Right lobe of liver (tissue), 6 donors: ENCODE measurements around the gene MRPL11. TPM values are rescaled to one million over a fixed set of nuclear protein-coding genes. Genes with fewer than 3 reads are reported as not detected.
"Not testable (repeated sequence)": the region's sequence is repeated elsewhere in the genome, so short reads cannot be mapped to it uniquely, and the experiment has no call there.

ENCODE experiments used
- ATAC-seq, 4 donors: fragments of 200-7000 bp; cut with Tn5 transposase; one replicate each; pipeline ENCODE4 v1.9.1; 2020; ENCODE audit warnings: mild to moderate bottlenecking in 4 of 4, moderate library complexity in 4 of 4
- DNase-seq, 3 donors: peaks; one replicate each; pipeline ENCODE4 v3.0.0-alpha.2; 2020
- H3K27ac ChIP-seq, 3 donors: fragments of 200-600 bp; one replicate each; pipeline ENCODE4 v1.8.0; 2022
- H3K27me3 ChIP-seq, 2 donors: fragments of 200-600 bp; one replicate each; pipeline ENCODE4 v1.8.0; 2022
- H3K36me3 ChIP-seq, 4 donors: fragments of 200-600 bp; sonication (generic) in 1 of 4; one replicate each; pipeline versions ENCODE4 v1.5.1 to v1.8.0; 2017 to 2022; ENCODE audit warnings: control low read depth in 1 of 4
- H3K4me1 ChIP-seq, 4 donors: fragments of 200-600 bp; sonication (generic) in 1 of 4; one replicate each; pipeline versions ENCODE4 v1.5.1 to v1.8.0; 2017 to 2022; ENCODE audit warnings: control low read depth in 1 of 4
- H3K4me3 ChIP-seq, 3 donors: fragments of 200-600 bp; one replicate each; pipeline ENCODE4 v1.8.0; 2022
- H3K9me3 ChIP-seq, 4 donors: fragments of 200-600 bp; sonication (generic) in 1 of 4; one replicate each; pipeline versions ENCODE4 v1.5.1 to v1.8.0; 2017 to 2022; ENCODE audit warnings: control low read depth in 1 of 4
- CTCF ChIP-seq, 4 donors: fragments of 200-600 bp in 3 of 4; fragments of 450-650 bp in 1 of 4; IDR thresholded peaks; one replicate each; pipeline versions ENCODE4 v1.5.1 to v1.8.0; 2016 to 2022; ENCODE audit warnings: antibody characterized with exemption in 4 of 4, mild to moderate bottlenecking in 2 of 4
- POLR2A ChIP-seq: fragments of 450-650 bp; IDR thresholded peaks from one replicate; pipeline ENCODE4 v1.6.1; 2017; ENCODE audit warnings: antibody characterized with exemption, mild to moderate bottlenecking
- WGBS: methylation state at CpG from one replicate; pipeline ENCODE4 v1.1.6; 2018; ENCODE audit warnings: low coverage, low lambda C conversion rate; ENCODE audit not compliant: insufficient coverage; ENCODE audit errors: missing lambda C conversion rate; 5-methylcytosine and 5-hydroxymethylcytosine counted together
- intact Hi-C, 2 donors: fragments of 100-400 bp; cut with DNase I; formaldehyde crosslinking; loops; one replicate each; pipeline versions ENCODE4 v1.11.2 to v1.14.1; 2022
- total RNA-seq, 6 experiments: library from RNA; depleted of rRNA in 2 of 6; stranded (reverse); fragments of >200 nt in 2 of 6; fragmentation: NEBNext Ultra II Directional in 3 of 6; extraction: Animal tissue kit (Norgen Biotek cat#: 25700) in 3 of 6; gene quantifications; one replicate each; pipeline versions ENCODE4 v1.1.0 to v1.2.4, GENCODE V29; 2016 to 2023
- donor health status: DM: no; HTN: yes; CAD: no.
- donor health status: DM: no; HTN: no; CAD: no.
- donor health status: DM: no; HTN: no; CAD: no.
- donor health status: DM: no; HTN: yes; CAD: no.
- donor health status: DM: no; HTN: yes; CAD: no.

Gene MRPL11
- total RNA-seq, 6 experiments from 2014 or later = 17.6 to 34.1 (median 28.6) TPM

DNA sequence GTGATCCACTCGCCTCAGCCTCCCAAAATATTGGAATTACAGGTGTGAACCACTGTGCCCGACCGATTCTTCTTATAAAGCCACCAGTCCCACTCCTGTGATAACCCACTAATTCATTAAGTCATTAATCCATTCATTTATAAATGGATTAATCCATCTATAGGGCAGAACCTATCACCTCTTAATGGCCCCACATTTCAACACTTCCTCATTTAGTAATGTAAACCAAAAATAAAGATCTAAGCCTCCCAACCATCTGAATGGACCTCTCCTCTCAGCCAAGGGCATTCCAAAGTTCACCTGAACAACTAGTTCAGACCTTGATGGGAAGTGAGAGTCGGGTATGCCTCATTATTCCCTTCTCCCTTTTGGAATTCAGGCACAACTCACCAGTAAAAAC lies 9.9 kb upstream of the MRPL11 start:
- no peak overlapping the region for H3K4me3 ChIP-seq
- WGBS = 51% methylated on average over 4 of the region's 4 CpGs
- H3K27ac ChIP-seq = no peak overlapping the region
- ATAC-seq (no peak), DNase-seq (no peak)
- H3K36me3 ChIP-seq = no peaks in the 10 kb centered on the region
- intact Hi-C loops = no loop called here
- no peaks in the 10 kb centered on the region for H3K9me3 ChIP-seq
- TF ChIP-seq POLR2A = no peak
- no peak for TF ChIP-seq CTCF (IDR thresholded peaks at IDR 0.05)
- H3K4me1 ChIP-seq = no peaks in the 10 kb centered on the region
- H3K27me3 ChIP-seq = no peaks in the 10 kb centered on the region

- Histone ChIP-seq H3K36me3 (no peaks in the 10 kb centered on the region), H3K4me1 (no peaks in the 10 kb centered on the region), H3K27ac (no peak overlapping the region), H3K9me3 (no peaks in the 10 kb centered on the region), H3K27me3 (no peaks in the 10 kb centered on the region), H3K4me3 (no peak overlapping the region)
- TF ChIP-seq POLR2A = no peak
- TF ChIP-seq CTCF (IDR thresholded peaks at IDR 0.05) = no peak
- no peak for DNase-seq
- intact Hi-C loops = no loop called here
- ATAC-seq = no peak
Observed at GRCh38 chr11:66447012-66447411, 8.4 kb upstream of the MRPL11 start.

GRCh38 chr11:66443602-66444001 lies 5.0 kb upstream of the MRPL11 start:
- no peaks in the 10 kb centered on the region for H3K9me3 ChIP-seq
- intact Hi-C loops = no loop called here
- WGBS = 38% methylated on average over 3 of the region's 4 CpGs
- H3K4me3 ChIP-seq = no peak overlapping the region
- no peaks in the 10 kb centered on the region for H3K27me3 ChIP-seq
- no peak overlapping the region for H3K27ac ChIP-seq
- H3K36me3 ChIP-seq = no peaks in the 10 kb centered on the region
- ATAC-seq (no peak), DNase-seq (no peak)
- H3K4me1 ChIP-seq = no peaks in the 10 kb centered on the region
- no peak for TF ChIP-seq POLR2A
- TF ChIP-seq CTCF (IDR thresholded peaks at IDR 0.05) = no peak

DNA sequence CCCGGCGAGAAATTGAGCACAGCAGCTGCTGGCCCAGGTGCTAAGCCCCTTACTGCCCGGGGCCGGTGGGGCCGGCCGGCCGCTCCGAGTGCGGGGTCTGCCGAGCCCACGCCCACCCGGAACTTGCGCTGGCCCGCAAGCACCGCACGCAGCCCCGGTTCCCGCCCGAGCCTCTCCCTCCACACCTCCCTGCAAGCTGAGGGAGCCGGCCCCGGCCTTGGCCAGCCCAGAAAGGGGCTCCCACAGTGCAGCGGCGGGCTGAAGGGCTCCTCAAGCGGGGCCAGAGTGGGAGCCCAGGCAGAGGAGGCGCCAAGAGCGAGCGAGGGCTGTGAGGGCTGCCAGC lies 2.3 kb upstream of the MRPL11 start:
- H3K4me3 ChIP-seq, H3K27ac ChIP-seq, DNase-seq, H3K9me3 ChIP-seq, ATAC-seq, H3K36me3 ChIP-seq, H3K4me1 ChIP-seq, intact Hi-C loops, H3K27me3 ChIP-seq: not testable (repeated sequence)
- WGBS = no CpG with 5 or more reads among the region's 27 CpGs

DNA sequence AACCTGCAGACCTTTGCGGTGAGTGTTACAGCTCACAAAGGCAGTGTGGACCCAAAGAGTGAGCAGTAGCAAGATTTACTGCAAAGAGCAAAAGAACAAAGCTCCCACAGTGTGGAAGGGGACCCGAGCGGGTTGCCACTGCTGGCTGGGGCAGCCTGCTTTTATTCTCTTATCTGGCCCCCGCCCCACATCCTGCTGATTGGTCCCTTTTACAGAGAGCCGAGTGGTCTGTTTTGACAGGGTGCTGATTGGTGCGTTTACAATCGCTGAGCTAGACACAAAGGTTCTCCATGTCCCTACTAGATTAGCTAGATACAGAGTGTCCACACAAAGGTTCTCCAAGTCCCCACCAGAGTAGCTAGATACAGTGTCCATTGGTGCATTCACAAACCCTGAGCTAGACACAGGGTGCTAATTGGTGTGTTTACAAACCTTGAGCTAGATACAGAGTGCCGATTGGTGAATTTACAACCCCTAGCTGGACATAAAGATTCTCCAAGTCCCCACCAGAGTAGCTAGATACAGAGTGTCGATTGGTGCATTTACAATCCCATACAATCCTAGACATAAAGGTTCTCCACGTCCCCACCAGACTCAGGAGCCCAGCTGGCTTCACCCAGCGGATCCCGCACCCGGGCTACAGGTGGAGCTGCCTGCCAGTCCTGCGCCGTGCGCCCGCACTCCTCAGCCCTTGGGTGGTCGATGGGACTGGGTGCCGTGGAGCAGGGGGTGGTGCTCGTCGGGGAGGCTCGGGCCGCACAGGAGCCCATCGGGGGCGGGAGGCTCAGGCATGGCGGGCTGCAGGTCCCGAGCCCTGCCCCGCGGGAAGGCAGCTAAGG lies 1.7 kb upstream of the MRPL11 start:
- H3K9me3 ChIP-seq, H3K27ac ChIP-seq, intact Hi-C loops, H3K27me3 ChIP-seq, H3K4me1 ChIP-seq, H3K36me3 ChIP-seq, H3K4me3 ChIP-seq, ATAC-seq, DNase-seq: not testable (repeated sequence)
- 51% methylated on average over 3 of the region's 29 CpGs for WGBS
